Tibial nerve (tissue), 4 donors: ENCODE measurements around the gene EYA3. TPM values are rescaled to one million over a fixed set of nuclear protein-coding genes. Genes with fewer than 3 reads are reported as not detected.

Source experiments
- DNase-seq, 2 donors: peaks; one replicate each; pipeline ENCODE4 v3.0.0-alpha.2; 2019; ENCODE audit warnings: low spot score in 2 of 2
- H3K27ac ChIP-seq, 4 donors: fragments of 200-600 bp; sonication (generic) in 3 of 4; one replicate each; pipeline ENCODE4 v1.5.1; 2017 to 2019; ENCODE audit warnings: mild to moderate bottlenecking in 1 of 4
- H3K27me3 ChIP-seq, 2 donors: fragments of 200-600 bp; sonication (generic) in 1 of 2; one replicate each; pipeline versions ENCODE4 v1.5.1 to v1.6.0; 2017 to 2019
- H3K36me3 ChIP-seq, 3 donors: fragments of 200-600 bp; sonication (generic); one replicate each; pipeline ENCODE4 v1.5.1; 2018 to 2019
- H3K4me1 ChIP-seq, 4 donors: fragments of 200-600 bp; sonication (generic) in 3 of 4; one replicate each; pipeline ENCODE4 v1.5.1; 2017 to 2019
- H3K4me3 ChIP-seq, 4 donors: fragments of 200-600 bp; sonication (generic) in 3 of 4; one replicate each; pipeline ENCODE4 v1.5.1; 2017 to 2019; ENCODE audit warnings: mild to moderate bottlenecking in 1 of 4, moderate library complexity in 1 of 4
- H3K9me3 ChIP-seq, 4 donors: fragments of 200-600 bp; sonication (generic) in 3 of 4; one replicate each; pipeline ENCODE4 v1.5.1; 2017 to 2019
- CTCF ChIP-seq, 5 experiments: fragments of 200-600 bp in 3 of 5; fragments of 450-650 bp in 2 of 5; sonication (generic) in 3 of 5; IDR thresholded peaks; one replicate each; pipeline ENCODE4 v1.5.1; 2016 to 2019; ENCODE audit warnings: antibody characterized with exemption in 5 of 5, mild to moderate bottlenecking in 3 of 5, moderate library complexity in 2 of 5
- EP300 ChIP-seq, 2 donors: sonication (generic); formaldehyde crosslinking; IDR thresholded peaks; one replicate each; pipeline ENCODE4 v1.6.1; 2017; ENCODE audit warnings: antibody characterized with exemption in 2 of 2, mild to moderate bottlenecking in 1 of 2
- POLR2A ChIP-seq, 2 donors: fragments of 450-650 bp; IDR thresholded peaks; one replicate each; pipeline ENCODE4 v1.6.1; 2017; ENCODE audit warnings: antibody characterized with exemption in 2 of 2, mild to moderate bottlenecking in 2 of 2, moderate library complexity in 2 of 2
- WGBS, 2 donors: methylation state at CpG; one replicate each; pipeline ENCODE4 v1.1.5; 2018; 5-methylcytosine and 5-hydroxymethylcytosine counted together
- total RNA-seq, 4 donors: library from RNA; depleted of rRNA; stranded (reverse); fragments of >200 nt; gene quantifications; one replicate each; pipeline ENCODE4 v1.1.0, GENCODE V29; 2016

Gene EYA3
- 10 to 100 TPM in 3 of 4 donors, 1 to 10 TPM in 1; 9.2 to 17.6 (median 14.6) TPM for total RNA-seq

- peak within 1 kb of the TSS; percentile 72 to 88 (median 86) for H3K27ac ChIP-seq
- H3K36me3 ChIP-seq, result no peaks in the 10 kb centered on the region
- H3K4me3 ChIP-seq, result peak within 1 kb of the TSS; percentile 64 to 90 (median 70)
- WGBS, 2 donors, result 0% methylated on average over 44 of the region's 44 CpGs
- H3K9me3 ChIP-seq, result no peaks in the 10 kb centered on the region
- DNase-seq, result peak; percentile 98 to 99
- H3K4me1 ChIP-seq, result peaks cover 0 to 24% (median 15%) of the 10 kb centered on the region in 4 donors
- TF ChIP-seq CTCF (IDR thresholded peaks at IDR 0.05) (peak in 1 of 5 experiments; percentile 27), EP300 (IDR thresholded peaks at IDR 0.05) (peak; percentile 73 to 85), POLR2A (IDR thresholded peaks at IDR 0.05) (peak; percentile 6 to 44)
- no peaks in the 10 kb centered on the region for H3K27me3 ChIP-seq
Measured at GRCh38 chr1:28088168-28088961, at the start of gene EYA3. Gene EYA3, minus strand, starts transcription at chr1:28088610. Its CDS starts 30,584 bp downstream, at chr1:28058026.

- Histone ChIP-seq H3K9me3 (no peaks in the 10 kb centered on the region), H3K4me1 (no peaks in the 10 kb centered on the region), H3K27me3 (no peaks in the 10 kb centered on the region), H3K36me3 (no peaks in the 10 kb centered on the region), H3K4me3 (no peak overlapping the region), H3K27ac (no peak overlapping the region)
- no peak for DNase-seq
- WGBS, 2 donors, result 56 to 66% methylated on average over 4 of the region's 4 CpGs
- no peak for TF ChIP-seq CTCF (IDR thresholded peaks at IDR 0.05)
- TF ChIP-seq POLR2A (IDR thresholded peaks at IDR 0.05), result no peak
- no peak for TF ChIP-seq EP300 (IDR thresholded peaks at IDR 0.05)
Measured at GRCh38 chr1:28136922-28137613, 48.7 kb upstream of the EYA3 start.

GRCh38 chr1:28136169-28136921 lies 47.9 kb upstream of the EYA3 start:
- no peaks in the 10 kb centered on the region for H3K36me3 ChIP-seq
- DNase-seq, result no peak
- H3K4me3 ChIP-seq, result no peak overlapping the region
- no peaks in the 10 kb centered on the region for H3K4me1 ChIP-seq
- H3K27ac ChIP-seq, result no peak overlapping the region
- WGBS, 2 donors, result 76 to 78% methylated on average over 8 of the region's 8 CpGs
- TF ChIP-seq CTCF (IDR thresholded peaks at IDR 0.05), result no peak
- TF ChIP-seq EP300 (IDR thresholded peaks at IDR 0.05), result no peak
- TF ChIP-seq POLR2A (IDR thresholded peaks at IDR 0.05), result no peak
- no peaks in the 10 kb centered on the region for H3K9me3 ChIP-seq
- no peaks in the 10 kb centered on the region for H3K27me3 ChIP-seq

- 79 to 83% methylated on average over 14 of the region's 14 CpGs for WGBS, 2 donors
- DNase-seq, result no peak
Measured at GRCh38 chr1:28135371-28136168, 47.2 kb upstream of the EYA3 start.

More at GRCh38 chr1:28135371-28136168, 47.2 kb upstream of the EYA3 start:
- Histone ChIP-seq H3K9me3 (no peaks in the 10 kb centered on the region), H3K27ac (no peak overlapping the region), H3K4me3 (no peak overlapping the region), H3K4me1 (no peaks in the 10 kb centered on the region), H3K36me3 (no peaks in the 10 kb centered on the region), H3K27me3 (no peaks in the 10 kb centered on the region)
- TF ChIP-seq POLR2A (IDR thresholded peaks at IDR 0.05), result no peak
- no peak for TF ChIP-seq CTCF (IDR thresholded peaks at IDR 0.05)
- TF ChIP-seq EP300 (IDR thresholded peaks at IDR 0.05), result no peak
